ENCODE measurements around the gene NT5M.

- no peak for TF ChIP-seq EZH2phosphoT487 (IDR thresholded peaks at IDR 0.05; ENCODE audit: borderline replicate concordance, low read length)
- TF ChIP-seq CTCF (conservative IDR thresholded peaks at IDR 0.05; ENCODE audit: low read depth, low read length) = no peak
Observed at GRCh38 chr17:17303010-17303846, at the start of gene NT5M.
